K562 (cell line): ENCODE measurements around the gene MAP2K3. TPM values are rescaled to one million over a fixed set of nuclear protein-coding genes. Genes with fewer than 3 reads are reported as not detected.

ENCODE experiments used
- ARID4B ChIP-seq: sonication (generic); formaldehyde crosslinking; IDR thresholded peaks from 2 replicates; pipeline ENCODE4 v1.8.0; 2022; ENCODE audit warnings: mild to moderate bottlenecking, missing genetic modification reagents
- DMBX1 ChIP-seq: fragments of 250-450 bp; sonication (Bioruptor Pico); IDR thresholded peaks from 2 replicates; pipeline ENCODE4 v1.8.0; 2022; ENCODE audit warnings: inconsistent platforms, mild to moderate bottlenecking, moderate library complexity, borderline replicate concordance
- E2F6 ChIP-seq, 2 experiments: IDR thresholded peaks; 2 replicates each; pipeline ENCODE4 v1.6.1; 2011; ENCODE audit warnings: borderline replicate concordance in 1 of 2, control low read depth in 1 of 2, low read depth in 1 of 2, low read length in 1 of 2, mild to moderate bottlenecking in 1 of 2, mixed read lengths in 1 of 2, moderate library complexity in 1 of 2; ENCODE audit not compliant: insufficient read depth in 1 of 2, insufficient read length in 1 of 2, poor library complexity in 1 of 2, severe bottlenecking in 1 of 2; ENCODE audit errors: extremely low read depth in 1 of 2
- ETV1 ChIP-seq: fragments of 450-650 bp; conservative IDR thresholded peaks from 2 replicates; pipeline ENCODE4 v1.6.1; 2016; ENCODE audit warnings: missing genetic modification characterization, control low read depth, low read depth, missing compliant biosample characterization
- GTF2B ChIP-seq: IDR thresholded peaks from 2 replicates; pipeline ENCODE4 v1.6.1; 2011; ENCODE audit not compliant: insufficient read length; ENCODE audit errors: extremely low read depth
- KAT8 ChIP-seq: fragments of 450-650 bp; IDR thresholded peaks from 2 replicates; pipeline ENCODE4 v1.6.1; 2016; ENCODE audit warnings: low read depth, mild to moderate bottlenecking
- KDM1A ChIP-seq, 2 experiments: fragments of 450-650 bp; IDR thresholded peaks; 2 replicates each; pipeline ENCODE4 v1.6.1; 2016; ENCODE audit warnings: mild to moderate bottlenecking in 2 of 2
- MYBL2 ChIP-seq, 2 experiments: fragments of 450-650 bp in 1 of 2; sonication (generic) in 1 of 2; formaldehyde crosslinking in 1 of 2; IDR thresholded peaks; 2 replicates each; pipeline versions ENCODE4 v1.6.1 to v1.8.1; 2017 to 2022; ENCODE audit warnings: borderline replicate concordance in 1 of 2, inconsistent platforms in 1 of 2, low read depth in 1 of 2, mild to moderate bottlenecking in 1 of 2, missing genetic modification reagents in 1 of 2, moderate library complexity in 1 of 2
- NFIX ChIP-seq: fragments of 250-450 bp; sonication (Bioruptor Pico); IDR thresholded peaks from 2 replicates; pipeline ENCODE4 v1.4.0; 2020; ENCODE audit warnings: low read depth, mild to moderate bottlenecking, moderate library complexity
- RAD21 ChIP-seq, 2 experiments: fragments of 250-450 bp in 1 of 2; fragments of 450-650 bp in 1 of 2; sonication (Bioruptor Pico) in 1 of 2; formaldehyde crosslinking in 1 of 2; IDR thresholded peaks in 1 of 2; conservative IDR thresholded peaks in 1 of 2; 2 replicates each; pipeline versions ENCODE4 v1.4.0 to v1.8.0; 2020 to 2022; ENCODE audit warnings: mild to moderate bottlenecking in 2 of 2, moderate library complexity in 1 of 2
- RBM25 ChIP-seq: fragments of 200-400 bp; formaldehyde crosslinking; IDR thresholded peaks from 2 replicates; pipeline ENCODE4 v1.6.1; 2018; ENCODE audit warnings: low read length, low read depth, moderate library complexity; ENCODE audit not compliant: severe bottlenecking
- TCF3 ChIP-seq: sonication (generic); formaldehyde crosslinking; IDR thresholded peaks from 2 replicates; pipeline ENCODE4 v1.4.0; 2020; ENCODE audit warnings: mild to moderate bottlenecking, missing genetic modification reagents
- ZBTB5 ChIP-seq: fragments of 450-650 bp; IDR thresholded peaks from 2 replicates; pipeline ENCODE4 v1.6.1; 2017; ENCODE audit warnings: antibody characterized with exemption
- ZKSCAN8 ChIP-seq: fragments of 200-800 bp; sonication (Bioruptor generic); IDR thresholded peaks from 2 replicates; pipeline ENCODE4 v1.6.1; 2016; ENCODE audit warnings: missing genetic modification characterization, missing compliant biosample characterization
- ZNF12 ChIP-seq: sonication (generic); formaldehyde crosslinking; IDR thresholded peaks from 2 replicates; pipeline ENCODE4 v1.4.0; 2020; ENCODE audit warnings: mild to moderate bottlenecking, missing genetic modification reagents
- ZNF507 ChIP-seq: conservative IDR thresholded peaks from 2 replicates; pipeline ENCODE4 v1.6.1; 2017; ENCODE audit warnings: missing genetic modification characterization, missing compliant biosample characterization
- ZNF584 ChIP-seq: fragments of 200-800 bp; sonication (Bioruptor generic); IDR thresholded peaks from 2 replicates; pipeline ENCODE4 v1.6.1; 2016; ENCODE audit warnings: low read depth, mild to moderate bottlenecking, missing genetic modification characterization, missing compliant biosample characterization
- ZNF77 ChIP-seq: fragments of 250-450 bp; sonication (Bioruptor Pico); IDR thresholded peaks from 2 replicates; pipeline ENCODE4 v1.5.0; 2020
- polyA plus RNA-seq, 8 experiments: library from polyadenylated mRNA; depleted of rRNA in 4 of 8; stranded (reverse) in 5 of 8; unstranded in 3 of 8; fragments of >200 nt; fragmentation: Nextera tagmentation in 2 of 8; fragmentation: Illumina TruSeq in 1 of 8; extraction: Ambion mirVana in 2 of 8; extraction: Trizol in 1 of 8; gene quantifications; 2 replicates each; pipeline versions ENCODE4 v1.2.1 to v1.2.3, GENCODE V29; 2011 to 2014; ENCODE audit warnings: inconsistent platforms in 1 of 8, missing spikeins in 1 of 8
- total RNA-seq, 7 experiments: library from RNA; depleted of rRNA in 6 of 7; stranded (reverse); fragments of >200 nt in 6 of 7; fragmentation: Illumina TruSeq in 2 of 7; extraction: Trizol in 2 of 7; gene quantifications; 2 replicates each; pipeline versions ENCODE4 v1.2.1 to v1.2.3, GENCODE V29; 2011 to 2021; ENCODE audit warnings: low replicate concordance in 1 of 7

MAP2K3 gene
- total and polyA plus RNA-seq, 9 of the 15 experiments (the other 6 are each of a cell fraction or from before 2014, with no cell fraction given) = 0.18 to 14.8 (median 3.5) TPM

- TF ChIP-seq ZBTB5 (no peak), GTF2B (no peak), KAT8 (no peak), ZKSCAN8 (CRISPR knock-in tag) (no peak), TCF3 (CRISPR knock-in tag) (no peak), DMBX1 (CRISPR knock-in tag) (no peak), KDM1A (IDR thresholded peaks at IDR 0.05) (peak; percentile 26 to 39; a peak in 2 of 4 replicates), RBM25 (peak; percentile 80), MYBL2 (IDR thresholded peaks at IDR 0.05; ENCODE audit: low read depth) (no peak), MYBL2 (CRISPR knock-in tag; IDR thresholded peaks at IDR 0.05; ENCODE audit: borderline replicate concordance) (no peak), ETV1 (tag) (no peak), ZNF77 (CRISPR knock-in tag) (no peak), ZNF12 (CRISPR knock-in tag) (no peak), NFIX (CRISPR knock-in tag) (no peak), ARID4B (CRISPR knock-in tag) (no peak), ZNF584 (no peak), E2F6 (IDR thresholded peaks at IDR 0.05; ENCODE audit: borderline replicate concordance in 1 of 2, extremely low read depth in 1 of 2, insufficient read depth in 1 of 2, insufficient read length in 1 of 2, low read depth in 1 of 2, low read length in 1 of 2, poor library complexity in 1 of 2, severe bottlenecking in 1 of 2) (no peak), ZNF507 (tag) (no peak), RAD21 (CRISPR knock-in tag; conservative IDR thresholded peaks at IDR 0.05 in 1 of 2, IDR thresholded peaks at IDR 0.05 in 1 of 2) (no peak)
These were observed 12.3 kb upstream of the MAP2K3 start (continued) for GRCh38 chr17:21272250-21272649.
